ENCODE data around the gene TNIP2. TPM values are rescaled to one million over a fixed set of nuclear protein-coding genes. Genes with fewer than 3 reads are reported as not detected.
"Not testable (repeated sequence)": the region's sequence is repeated elsewhere in the genome, so short reads cannot be mapped to it uniquely, and the experiment has no call there.

TNIP2 gene
- total RNA-seq, 6 donors from 2014 or later, result 39.4 to 87.1 (median 60.1) TPM

DNA sequence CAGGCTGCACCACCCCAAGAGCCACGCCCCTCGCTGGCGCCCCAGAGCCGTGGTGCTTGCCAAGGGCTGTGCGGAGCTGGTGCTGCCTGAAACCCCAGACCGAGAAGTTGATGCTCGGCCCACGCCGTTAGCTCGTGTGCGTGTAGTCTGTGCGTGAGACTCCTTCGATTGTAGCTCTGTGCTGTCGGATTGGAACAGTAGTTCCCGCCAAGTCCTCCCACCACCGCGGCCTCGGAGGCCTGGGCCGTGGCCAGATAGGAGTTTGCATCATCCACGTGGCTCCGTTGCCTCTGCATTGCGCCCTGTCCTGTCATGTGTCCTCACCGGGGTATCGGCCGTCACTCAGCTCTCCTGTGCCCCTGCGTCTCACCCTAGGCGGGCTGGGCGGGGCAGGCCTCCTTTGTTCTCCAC, 24.2 kb downstream of the TNIP2 start:
- Histone ChIP-seq H3K4me3 (no peak overlapping the region), H3K4me1 (no peaks in the 10 kb centered on the region), H3K36me3 (peaks cover 6 to 43% (median 32%) of the 10 kb centered on the region in 4 donors), H3K9me3 (peaks cover 0 to 5% (median 0%) of the 10 kb centered on the region in 4 donors), H3K27ac (no peak overlapping the region), H3K27me3 (no peaks in the 10 kb centered on the region)
- peak in 1 of 2 donors; percentile 34 for ATAC-seq (ENCODE audit: low FRiP score in 2 of 2)
- DNase-seq, result peak in 1 of 2 donors; percentile 77
- WGBS, 2 donors, result 89 to 93% methylated on average over 28 of the region's 28 CpGs
- TF ChIP-seq, protein P1, sequence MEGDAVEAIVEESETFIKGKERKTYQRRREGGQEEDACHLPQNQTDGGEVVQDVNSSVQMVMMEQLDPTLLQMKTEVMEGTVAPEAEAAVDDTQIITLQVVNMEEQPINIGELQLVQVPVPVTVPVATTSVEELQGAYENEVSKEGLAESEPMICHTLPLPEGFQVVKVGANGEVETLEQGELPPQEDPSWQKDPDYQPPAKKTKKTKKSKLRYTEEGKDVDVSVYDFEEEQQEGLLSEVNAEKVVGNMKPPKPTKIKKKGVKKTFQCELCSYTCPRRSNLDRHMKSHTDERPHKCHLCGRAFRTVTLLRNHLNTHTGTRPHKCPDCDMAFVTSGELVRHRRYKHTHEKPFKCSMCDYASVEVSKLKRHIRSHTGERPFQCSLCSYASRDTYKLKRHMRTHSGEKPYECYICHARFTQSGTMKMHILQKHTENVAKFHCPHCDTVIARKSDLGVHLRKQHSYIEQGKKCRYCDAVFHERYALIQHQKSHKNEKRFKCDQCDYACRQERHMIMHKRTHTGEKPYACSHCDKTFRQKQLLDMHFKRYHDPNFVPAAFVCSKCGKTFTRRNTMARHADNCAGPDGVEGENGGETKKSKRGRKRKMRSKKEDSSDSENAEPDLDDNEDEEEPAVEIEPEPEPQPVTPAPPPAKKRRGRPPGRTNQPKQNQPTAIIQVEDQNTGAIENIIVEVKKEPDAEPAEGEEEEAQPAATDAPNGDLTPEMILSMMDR (IDR thresholded peaks at IDR 0.05), result no peak
- no peak for TF ChIP-seq POLR2A (IDR thresholded peaks at IDR 0.05)
- TF ChIP-seq EP300 (IDR thresholded peaks at IDR 0.05), result no peak
- no peak for TF ChIP-seq POLR2AphosphoS5 (IDR thresholded peaks at IDR 0.05)

GRCh38 chr4:2729533-2729875, 26.6 kb downstream of the TNIP2 start:
- no peak overlapping the region for H3K4me3 ChIP-seq
- H3K27me3 ChIP-seq, result no peaks in the 10 kb centered on the region
- peaks cover 6 to 56% (median 35%) of the 10 kb centered on the region in 4 donors for H3K36me3 ChIP-seq
- TF ChIP-seq POLR2AphosphoS5 (IDR thresholded peaks at IDR 0.05), result no peak
- TF ChIP-seq, protein P1 (IDR thresholded peaks at IDR 0.05), result no peak
- TF ChIP-seq EP300 (IDR thresholded peaks at IDR 0.05), result no peak
- no peak for TF ChIP-seq POLR2A (IDR thresholded peaks at IDR 0.05)
- 94 to 97% methylated on average over 9 of the region's 9 CpGs for WGBS, 2 donors
- no peaks in the 10 kb centered on the region for H3K4me1 ChIP-seq
- DNase-seq (no peak), ATAC-seq (ENCODE audit: low FRiP score in 2 of 2) (no peak)
- no peaks in the 10 kb centered on the region for H3K9me3 ChIP-seq
- H3K27ac ChIP-seq, result no peak overlapping the region

- DNase-seq, result no peak
- no peaks in the 10 kb centered on the region for H3K4me1 ChIP-seq
- no peak for ATAC-seq (ENCODE audit: low FRiP score in 2 of 2)
- TF ChIP-seq, protein P1 (IDR thresholded peaks at IDR 0.05), result no peak
- no peak for TF ChIP-seq EP300 (IDR thresholded peaks at IDR 0.05)
- H3K9me3 ChIP-seq, result no peaks in the 10 kb centered on the region
- peaks cover 6 to 55% (median 35%) of the 10 kb centered on the region in 4 donors for H3K36me3 ChIP-seq
- no peak overlapping the region for H3K4me3 ChIP-seq
- 93 to 94% methylated on average over 11 to 12 of the region's 12 CpGs for WGBS, 2 donors
- no peaks in the 10 kb centered on the region for H3K27me3 ChIP-seq
- no peak overlapping the region for H3K27ac ChIP-seq
These were observed 27.2 kb downstream of the TNIP2 start for GRCh38 chr4:2728806-2729532.

DNA sequence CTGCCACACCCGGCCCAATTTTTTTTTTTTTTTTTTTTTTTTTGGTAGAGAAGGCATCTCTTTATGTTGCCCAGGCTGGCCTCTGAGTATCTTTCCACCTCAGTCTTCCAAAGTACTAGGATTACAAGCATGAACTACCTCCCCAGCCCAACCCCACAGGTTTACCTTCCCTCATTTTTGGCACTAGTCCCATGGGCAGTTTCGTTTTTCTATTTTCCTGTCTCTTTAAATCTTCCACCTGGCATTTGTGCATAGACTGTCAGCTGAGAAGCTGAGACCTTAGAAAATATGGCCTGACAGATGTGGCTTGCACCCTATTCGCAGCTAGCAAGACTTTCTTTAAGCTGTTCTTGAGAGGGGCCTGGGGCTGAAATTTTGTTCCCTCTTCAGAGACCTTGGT, 27.9 kb downstream of the TNIP2 start:
- peaks cover 6 to 48% (median 28%) of the 10 kb centered on the region in 4 donors for H3K36me3 ChIP-seq
- no peak overlapping the region for H3K27ac ChIP-seq
- WGBS, 2 donors, result 76 to 77% methylated on average over 3 of the region's 3 CpGs
- no peaks in the 10 kb centered on the region for H3K4me1 ChIP-seq
- H3K27me3 ChIP-seq, result no peaks in the 10 kb centered on the region
- H3K4me3 ChIP-seq, result no peak overlapping the region
- H3K9me3 ChIP-seq, result no peaks in the 10 kb centered on the region
- DNase-seq, result no peak
- ATAC-seq (ENCODE audit: low FRiP score in 2 of 2), result no peak
- TF ChIP-seq, protein P1 (IDR thresholded peaks at IDR 0.05), result no peak
- no peak for TF ChIP-seq POLR2A (IDR thresholded peaks at IDR 0.05)
- TF ChIP-seq POLR2AphosphoS5 (IDR thresholded peaks at IDR 0.05), result no peak
- TF ChIP-seq EP300 (IDR thresholded peaks at IDR 0.05), result no peak

- not testable (repeated sequence) for H3K27me3 ChIP-seq; ATAC-seq (ENCODE audit: low FRiP score in 2 of 2); DNase-seq; H3K9me3 ChIP-seq; H3K4me1 ChIP-seq; H3K27ac ChIP-seq; H3K4me3 ChIP-seq
- peaks cover 4 to 42% (median 25%) of the 10 kb centered on the region in 4 donors for H3K36me3 ChIP-seq
- WGBS, 2 donors, result 96 to 97% methylated on average over 17 of the region's 17 CpGs
These were observed 29.3 kb downstream of the TNIP2 start for GRCh38 chr4:2726881-2727280.

Measured in upper lobe of left lung (tissue), 6 donors.